Glomerular endothelial cell (primary cell): Measurements from ENCODE around the gene GAB3. TPM values are rescaled to one million over a fixed set of nuclear protein-coding genes. Genes with fewer than 3 reads are reported as not detected.
"Not testable (repeated sequence)": the region's sequence is repeated elsewhere in the genome, so short reads cannot be mapped to it uniquely, and the experiment has no call there.

Experiments
- DNase-seq: peaks from one replicate; pipeline ENCODE4 v3.0.0-alpha.2; 2011; ENCODE audit warnings: low read depth, low spot score; ENCODE audit errors: extremely low read depth
- total RNA-seq: library from RNA; depleted of rRNA; stranded (reverse); fragments of >200 nt; gene quantifications from 2 replicates; pipeline ENCODE4 v1.2.3, GENCODE V29; 2015

Gene GAB3
- total RNA-seq, 1 donor from 2014 or later, result 8.0 TPM

DNA sequence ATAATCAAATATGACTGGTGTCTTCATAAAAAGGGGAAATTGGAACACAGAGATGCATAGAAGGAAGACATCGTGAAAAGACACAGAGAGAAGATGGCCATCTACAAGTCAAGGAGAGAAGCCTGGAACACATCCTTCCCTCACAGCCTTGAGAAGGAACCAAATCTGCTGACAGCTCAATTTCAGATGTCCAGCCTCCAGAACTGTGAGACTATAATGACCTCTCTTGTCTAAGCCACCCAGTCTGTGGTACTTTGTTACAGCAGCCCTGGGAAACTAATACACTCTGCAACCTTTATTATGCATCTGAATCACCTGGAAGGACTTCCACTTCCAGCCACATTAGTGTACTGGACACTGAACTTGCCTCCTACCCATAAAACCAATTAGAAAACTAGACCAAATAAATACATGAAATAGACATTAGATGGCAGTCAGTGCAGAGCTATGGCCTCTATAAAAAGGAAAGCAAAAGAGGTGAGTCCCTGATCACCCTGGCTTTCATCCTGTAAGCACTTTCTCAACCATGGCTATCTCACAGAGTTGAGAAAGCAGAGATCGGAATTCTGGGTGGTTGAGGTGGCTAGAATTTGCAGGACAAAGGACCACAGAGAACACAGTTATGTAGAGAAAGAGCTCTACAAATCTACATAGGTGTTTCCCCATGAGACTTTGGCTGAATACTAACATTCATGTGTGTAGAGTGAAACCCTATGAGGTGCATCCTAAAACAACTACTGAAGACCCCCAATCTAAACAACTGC, 25.7 kb downstream of the GAB3 start:
- DNase-seq, result no peak

DNA sequence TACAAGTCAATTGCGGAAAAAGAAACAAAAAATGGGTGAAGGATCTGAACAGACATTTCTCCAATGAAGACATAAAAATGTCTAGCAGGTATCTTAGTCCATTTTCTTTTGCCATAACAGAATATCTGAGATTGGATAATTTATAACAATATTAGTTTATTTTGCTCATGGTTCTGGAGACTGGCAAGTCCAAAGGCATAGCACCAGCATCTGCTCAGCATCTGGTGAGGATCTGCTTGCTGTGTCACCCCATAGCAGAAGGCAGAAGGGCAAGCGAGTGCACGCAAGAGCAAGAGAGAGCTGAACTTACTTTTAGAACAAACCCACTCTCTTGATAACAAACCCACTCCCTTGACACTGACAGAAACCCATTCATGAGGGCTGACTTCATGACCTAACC, 29.7 kb downstream of the GAB3 start:
- no peak for DNase-seq

DNA sequence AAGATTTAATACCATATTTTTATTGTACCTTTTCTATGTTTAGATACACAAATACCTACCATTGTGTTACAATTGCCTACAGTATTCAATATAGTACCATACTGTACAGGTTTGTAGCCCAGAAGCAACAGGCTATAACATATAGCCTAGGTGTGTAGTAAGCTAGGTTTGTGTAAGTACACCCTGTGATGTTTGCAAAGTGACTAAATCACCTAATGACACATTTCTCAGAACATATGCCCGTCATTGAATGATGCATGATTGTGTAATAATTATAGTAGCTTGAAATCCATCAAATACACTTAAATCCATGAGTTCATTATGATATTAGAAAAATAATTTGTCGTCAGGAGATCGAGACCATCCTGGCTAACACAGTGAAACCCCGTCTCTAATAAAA, 30.8 kb downstream of the GAB3 start:
- DNase-seq, result no peak

DNA sequence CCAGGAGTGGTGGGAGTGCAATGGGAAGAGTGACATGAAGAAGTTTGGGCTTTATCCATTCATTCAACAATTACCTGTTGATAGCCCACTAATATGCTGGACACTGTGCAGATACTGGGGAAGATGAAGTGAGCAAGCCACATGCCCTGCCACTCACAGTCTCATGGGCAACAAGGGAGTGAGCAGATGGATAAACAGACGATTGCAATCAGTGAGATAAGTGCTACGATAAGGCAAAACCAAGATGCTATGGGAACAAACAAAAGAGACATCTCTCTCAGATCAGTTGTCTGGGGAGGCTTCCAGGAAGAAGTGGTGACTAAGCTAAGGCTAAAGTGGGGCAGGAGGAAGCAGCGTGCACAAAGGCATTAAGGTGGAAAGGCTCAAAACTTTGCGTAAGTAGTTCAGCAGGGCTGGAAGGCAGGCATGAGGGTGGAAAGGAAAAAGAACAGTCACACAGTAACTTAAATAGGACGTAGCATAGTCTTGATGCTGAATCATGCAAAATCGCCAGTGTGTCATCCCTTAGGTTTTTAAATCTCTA, 31.7 kb downstream of the GAB3 start:
- DNase-seq, result no peak

DNA sequence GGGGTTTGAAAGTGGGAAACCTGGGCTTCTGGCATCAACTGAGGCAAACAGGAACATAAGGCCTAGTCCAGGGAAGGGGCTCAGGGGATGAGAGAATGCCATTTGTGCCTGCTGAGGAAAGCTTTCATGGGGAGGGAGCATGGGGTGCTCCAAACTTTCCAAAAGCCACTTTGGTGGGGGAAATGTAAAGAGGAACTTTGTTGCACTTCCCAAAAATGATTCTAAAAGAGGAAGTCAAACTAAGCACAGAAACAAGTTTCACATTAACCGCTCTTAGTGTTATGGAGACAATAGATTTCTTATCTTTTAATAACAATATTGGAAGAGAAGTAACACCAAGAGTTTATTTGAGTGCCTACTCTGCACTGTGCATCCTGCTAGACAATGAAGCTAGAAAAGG, 32.3 kb downstream of the GAB3 start:
- no peak for DNase-seq

DNA sequence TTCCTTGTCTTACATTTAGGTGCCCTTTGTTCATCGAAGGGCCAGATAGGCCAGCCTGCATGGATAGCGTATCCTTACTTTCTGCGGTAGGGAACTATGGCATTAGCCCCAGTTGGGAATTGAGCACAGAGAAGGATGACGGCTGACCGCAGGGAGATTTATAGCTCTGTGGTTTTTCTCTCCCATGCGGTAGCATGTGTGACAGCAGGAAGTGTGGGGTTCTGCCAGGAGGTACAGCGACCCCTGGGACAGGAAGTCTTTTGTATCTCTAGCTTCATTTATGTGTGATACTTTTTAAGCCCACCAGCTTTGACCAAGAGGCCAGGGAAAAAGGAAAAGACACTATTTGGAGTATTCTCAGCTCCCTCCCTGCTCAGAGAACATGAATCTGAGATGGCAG, 33.1 kb downstream of the GAB3 start:
- DNase-seq, result no peak

DNA sequence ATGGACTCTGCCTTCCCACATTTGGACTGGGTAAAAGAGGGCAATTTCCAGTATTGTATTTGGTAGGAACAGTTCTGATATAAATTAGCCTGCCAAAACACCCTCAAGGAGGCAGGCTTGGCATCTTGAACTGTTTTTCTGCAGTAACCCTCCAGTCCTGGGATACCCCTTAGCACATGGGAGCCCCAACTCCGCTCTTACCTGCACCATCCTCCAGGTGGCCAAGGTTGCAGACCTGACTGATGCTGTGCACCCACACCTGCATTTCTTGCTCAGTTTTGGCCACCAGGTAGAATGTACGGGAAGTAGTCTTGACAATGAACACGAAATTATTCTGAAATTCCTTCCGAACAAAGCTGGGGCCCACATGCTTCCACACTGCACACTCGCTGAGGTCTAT, 35.1 kb downstream of the GAB3 start:
- DNase-seq, result no peak

DNA sequence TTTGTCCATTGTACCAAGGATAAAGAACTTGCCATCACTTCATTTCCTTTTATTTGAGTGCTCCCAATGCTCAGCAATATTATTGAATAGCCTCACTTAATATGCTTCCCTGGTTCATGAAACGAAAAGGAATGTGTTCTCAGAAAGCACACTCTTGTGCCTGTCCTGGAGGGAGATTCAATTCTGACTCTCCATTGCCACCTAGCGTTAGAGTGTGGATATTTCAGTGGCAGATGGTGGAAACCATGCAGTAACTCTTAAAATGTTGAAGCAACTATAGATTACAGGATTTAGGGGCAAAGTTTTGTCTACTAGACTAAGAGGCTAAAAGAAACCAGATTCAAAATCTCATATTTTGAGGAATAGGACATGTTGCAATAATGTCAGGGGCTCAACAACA, 36.0 kb downstream of the GAB3 start:
- no peak for DNase-seq

DNA sequence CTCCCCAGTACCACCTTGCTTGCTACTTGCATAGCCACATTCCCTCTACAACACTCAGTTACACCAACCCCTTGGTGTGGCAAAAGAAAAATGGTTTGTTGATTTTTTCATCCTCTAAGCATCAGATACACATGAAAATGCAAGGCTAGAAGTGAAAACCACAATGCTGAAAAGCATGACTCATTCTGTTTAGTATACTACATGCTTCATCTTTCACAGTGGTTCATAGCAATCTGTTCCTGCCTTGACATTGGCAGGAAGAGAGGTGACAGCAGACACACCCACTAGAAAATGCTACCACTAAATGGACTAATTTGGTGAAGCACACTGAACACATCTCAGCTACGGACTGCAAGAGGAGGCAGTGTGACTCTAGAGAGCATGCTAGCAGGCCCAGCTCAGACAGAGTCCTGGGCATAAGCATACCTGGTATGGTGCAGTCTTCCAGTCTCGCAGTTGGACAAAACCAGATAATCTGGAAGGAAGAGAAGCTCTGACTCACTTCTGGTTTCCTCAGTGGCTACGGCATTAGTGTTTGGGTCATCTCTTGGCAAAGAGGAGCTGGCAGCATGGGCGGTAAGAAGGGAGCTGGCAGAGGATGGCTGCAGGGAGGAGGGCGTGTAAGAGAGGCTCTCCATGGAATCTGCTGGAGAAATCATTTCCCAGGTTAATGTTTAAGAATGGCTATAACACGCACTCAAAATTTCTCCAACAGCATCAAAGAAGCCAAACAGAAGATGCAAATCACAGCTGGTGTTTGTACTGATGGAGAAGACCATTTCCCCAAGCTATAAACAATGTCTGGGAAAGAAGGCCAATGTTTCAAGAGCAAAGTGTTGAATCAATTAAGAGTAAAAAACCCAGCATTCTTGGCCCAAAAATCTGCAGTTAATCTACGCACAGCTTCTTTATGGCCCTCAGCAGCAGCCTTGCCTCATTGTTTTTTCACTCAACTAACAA, 37.8 kb downstream of the GAB3 start:
- DNase-seq, result no peak

DNA sequence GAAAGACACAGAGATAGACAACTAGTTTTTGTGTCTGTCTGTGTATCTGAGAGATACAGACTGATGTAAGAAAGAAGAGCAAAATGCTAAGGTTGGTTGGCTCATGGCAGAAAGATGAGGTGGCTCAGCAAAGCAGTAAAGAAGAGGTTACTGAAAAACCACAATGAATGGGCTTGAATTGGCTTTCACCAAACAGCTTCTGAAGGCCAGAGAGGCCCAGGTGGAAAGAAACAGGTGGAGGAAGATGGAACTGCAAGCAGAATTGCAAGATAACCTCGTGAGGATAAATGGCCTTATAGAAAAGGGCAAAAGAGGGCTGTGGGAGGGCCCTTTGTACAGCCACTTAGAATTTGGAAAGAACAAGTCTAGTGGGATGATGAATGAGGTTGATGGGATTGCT, 39.6 kb downstream of the GAB3 start:
- DNase-seq, result no peak

DNA sequence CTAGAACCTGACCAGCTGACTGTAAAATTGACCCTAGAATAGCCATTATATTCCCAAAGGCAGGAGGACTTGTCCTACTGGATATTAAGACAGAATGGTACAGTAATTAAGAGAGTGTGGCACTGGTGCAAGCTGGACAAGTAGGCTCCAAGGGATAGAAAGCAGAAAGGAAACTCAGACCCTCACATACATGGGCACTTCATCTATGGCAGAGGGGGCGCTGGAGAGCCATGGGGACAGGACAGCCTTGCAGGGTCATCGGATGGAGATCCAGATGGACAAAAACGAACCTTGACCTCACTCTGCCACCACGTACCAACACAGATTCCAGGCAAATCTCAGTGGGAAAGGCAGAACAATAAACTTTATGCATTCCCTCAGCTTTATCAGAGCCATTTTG, 40.6 kb downstream of the GAB3 start:
- DNase-seq, result no peak

DNA sequence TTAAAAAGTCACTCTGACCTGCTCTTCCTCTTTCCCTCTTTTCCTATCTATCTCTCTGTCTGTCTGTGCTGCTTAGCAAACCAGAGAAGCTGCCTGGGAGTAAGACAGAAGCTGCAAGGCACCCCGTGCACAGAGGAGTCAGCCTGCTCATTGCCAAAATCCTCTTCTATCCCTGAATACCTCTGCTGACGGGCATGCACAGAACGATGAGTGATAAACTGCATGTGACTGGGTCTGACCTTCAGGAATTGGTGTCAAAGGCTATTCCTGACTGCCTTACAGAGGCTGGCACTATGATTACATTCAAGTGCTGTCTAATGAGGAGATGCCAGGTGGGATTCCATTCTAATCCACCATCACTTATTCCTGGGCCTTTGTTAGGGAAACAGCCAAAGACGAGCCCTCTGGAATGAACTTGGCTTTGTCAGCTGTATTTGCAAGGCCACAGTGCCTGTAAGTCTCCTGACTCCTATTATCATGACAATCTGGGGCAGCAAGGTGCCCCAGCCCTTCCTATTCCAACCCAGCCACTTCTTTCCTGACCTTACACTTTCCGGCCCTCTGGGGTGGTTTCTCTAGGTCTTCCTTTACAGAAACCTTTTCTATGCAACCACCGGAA, 52.1 kb downstream of the GAB3 start:
- DNase-seq, result no peak

DNA sequence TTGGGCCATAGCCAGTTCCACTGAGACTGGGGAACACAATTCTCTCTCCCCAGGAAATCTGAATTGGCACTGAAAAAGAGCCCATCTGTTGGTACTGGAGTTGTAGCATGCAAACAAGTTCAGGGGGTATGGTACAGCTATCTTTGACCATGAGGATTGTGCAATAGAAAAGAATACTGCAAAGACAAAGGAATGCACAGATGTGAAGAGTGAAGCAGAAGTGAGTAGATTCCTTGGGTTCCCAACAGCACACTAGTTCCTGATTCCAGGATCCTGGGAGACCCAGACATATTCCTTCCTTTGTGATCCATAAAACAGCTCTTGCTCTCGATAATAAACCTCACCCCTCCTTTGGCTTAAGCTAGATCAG, 54.2 kb downstream of the GAB3 start:
- no peak for DNase-seq

DNA sequence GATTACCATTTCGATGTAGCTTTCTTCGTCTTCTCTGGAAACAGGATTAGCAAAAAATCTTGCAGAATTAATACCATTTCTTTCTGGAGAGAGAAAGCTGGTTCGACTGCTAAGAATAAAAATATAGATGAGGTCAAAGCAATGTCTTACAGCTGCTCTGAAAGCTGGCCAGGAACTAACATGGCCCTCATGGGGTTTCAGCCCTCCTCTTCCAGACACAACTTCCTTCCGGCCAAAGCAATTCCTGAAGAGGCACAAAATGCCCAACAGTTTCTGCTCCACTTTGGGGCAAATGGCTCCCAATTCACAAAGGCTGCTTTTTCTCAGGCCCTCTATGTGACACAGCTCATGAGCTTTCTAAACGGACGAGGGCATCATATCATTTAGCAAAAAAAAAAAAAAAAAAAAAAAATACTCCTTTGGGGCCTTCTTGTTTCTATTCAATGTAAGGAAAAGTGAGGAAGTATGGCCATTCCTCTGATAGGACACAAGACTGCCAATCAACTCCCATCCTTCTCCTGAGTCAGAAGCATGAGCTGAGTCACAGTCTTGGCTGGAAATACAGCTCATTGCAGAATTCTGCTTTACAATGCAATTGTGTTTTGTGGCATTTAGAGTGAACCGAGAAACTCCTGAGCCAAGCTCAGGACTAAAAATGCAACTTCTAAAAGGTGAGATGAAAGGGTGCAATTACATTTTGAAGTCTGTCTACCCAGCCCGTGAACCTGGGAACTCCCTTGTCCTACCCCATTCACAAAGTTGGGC, 54.8 kb downstream of the GAB3 start:
- DNase-seq, result no peak

DNA sequence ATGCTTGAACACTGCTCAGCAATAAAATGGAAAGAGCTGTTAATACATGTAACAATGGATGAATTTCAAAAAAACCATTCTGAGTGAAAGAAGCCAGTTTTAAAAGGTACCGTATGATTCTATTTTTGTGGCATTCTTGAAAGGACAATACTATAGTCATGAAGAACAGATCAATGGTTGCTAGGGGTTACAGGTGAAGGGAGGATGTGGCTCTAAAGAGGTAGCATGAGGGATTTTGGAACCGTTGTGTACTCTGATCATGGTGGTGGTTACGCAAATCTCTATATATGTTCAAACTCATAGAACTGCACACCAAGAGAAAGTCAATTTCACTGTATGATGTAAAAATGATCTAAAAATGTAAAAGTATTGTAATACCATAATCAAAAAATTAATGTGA, 57.5 kb downstream of the GAB3 start:
- no peak for DNase-seq

DNA sequence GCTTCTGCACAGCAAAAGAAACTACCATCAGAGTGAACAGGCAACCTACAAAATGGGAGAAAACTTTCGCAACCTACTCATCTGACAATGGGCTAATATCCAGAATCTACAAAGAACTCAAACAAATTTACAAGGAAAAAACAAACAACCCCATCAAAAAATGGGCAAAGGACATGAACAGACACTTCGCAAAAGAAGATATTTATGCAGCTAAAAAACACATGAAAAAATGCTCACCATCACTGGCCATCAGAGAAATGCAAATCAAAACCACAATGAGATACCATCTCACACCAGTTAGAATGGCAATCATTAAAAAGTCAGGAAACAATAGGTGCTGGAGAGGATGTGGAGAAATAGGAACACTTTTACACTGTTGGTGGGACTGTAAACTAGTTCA, 60.4 kb downstream of the GAB3 start:
- DNase-seq, result not testable (repeated sequence)

DNA sequence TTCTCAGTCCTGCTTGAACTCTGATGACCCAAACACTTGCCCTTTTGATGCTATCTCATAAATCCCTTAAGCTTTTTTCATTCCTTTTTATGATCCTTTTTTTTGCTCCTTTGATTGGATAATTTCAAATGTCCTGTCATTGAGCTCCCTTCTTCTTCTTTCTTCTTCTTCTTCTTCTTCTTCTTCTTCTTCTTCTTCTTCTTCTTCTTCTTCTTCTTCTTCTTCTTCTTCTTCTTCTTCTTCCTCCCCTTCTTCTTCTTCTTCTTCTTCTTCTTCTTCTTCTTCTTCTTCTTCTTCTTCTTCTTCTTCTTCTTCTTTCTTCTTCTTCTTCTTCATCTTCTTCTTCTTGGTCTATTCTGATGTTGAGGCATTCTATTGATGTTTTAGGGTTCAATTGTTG, 78.8 kb downstream of the GAB3 start:
- DNase-seq, result not testable (repeated sequence)

DNA sequence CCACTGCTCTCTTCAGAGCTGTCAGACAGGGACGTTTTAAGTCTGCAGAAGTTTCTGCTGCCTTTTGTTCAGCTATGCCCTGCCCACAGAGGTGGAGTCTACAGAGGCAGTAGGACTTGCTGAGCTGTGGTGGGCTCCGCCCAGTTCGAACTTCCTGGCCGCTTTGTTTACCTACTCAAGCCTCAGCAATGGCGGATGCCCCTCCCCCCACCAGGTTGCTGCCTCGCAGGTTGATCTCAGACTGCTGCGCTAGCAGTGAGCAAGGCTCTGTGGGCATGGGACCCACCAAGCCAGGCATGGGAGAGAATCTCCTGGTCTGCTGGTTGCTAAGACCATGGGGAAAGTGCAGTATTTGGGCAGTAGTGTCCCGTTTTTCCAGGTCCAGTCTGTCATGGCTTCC, 80.0 kb downstream of the GAB3 start:
- not testable (repeated sequence) for DNase-seq

DNA sequence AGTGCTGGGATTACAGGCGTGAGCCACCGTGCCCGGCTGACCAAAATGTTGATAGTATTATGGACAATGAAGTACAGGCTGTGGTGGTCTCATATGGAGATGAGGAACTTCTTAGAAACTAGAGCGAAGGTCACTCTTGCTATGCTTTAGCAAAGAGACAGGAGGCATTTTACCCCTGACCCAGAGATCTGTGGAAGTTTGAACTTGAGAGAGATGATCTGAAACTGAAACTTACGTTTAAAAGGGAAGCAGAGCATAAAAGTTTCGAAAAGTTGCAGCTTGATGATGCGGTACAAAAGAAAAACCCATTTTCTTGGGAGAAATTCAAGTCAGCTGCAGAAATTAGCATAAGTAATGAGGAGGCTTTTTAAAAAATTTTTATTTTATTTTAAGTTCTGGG, 89.0 kb downstream of the GAB3 start:
- no peak for DNase-seq

DNA sequence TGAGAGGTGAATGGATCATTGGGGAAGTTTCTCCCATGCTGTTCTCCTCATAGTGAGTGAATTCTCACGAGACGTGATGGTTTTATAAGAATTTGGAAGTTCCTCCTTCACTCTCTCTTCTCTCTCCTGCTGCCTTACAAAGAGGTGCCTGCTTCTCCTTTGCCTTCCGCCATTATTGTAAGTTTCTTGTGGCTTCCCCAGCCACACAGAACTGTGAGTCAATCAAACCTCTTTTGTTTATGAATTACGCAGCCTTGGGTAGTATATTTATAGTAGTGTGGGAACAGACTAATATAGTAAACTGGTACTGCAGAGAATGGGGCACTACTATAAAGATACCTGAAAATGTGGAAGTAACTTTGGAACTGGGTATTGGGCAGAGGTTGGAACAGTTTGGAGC, 89.7 kb downstream of the GAB3 start:
- no peak for DNase-seq

DNA sequence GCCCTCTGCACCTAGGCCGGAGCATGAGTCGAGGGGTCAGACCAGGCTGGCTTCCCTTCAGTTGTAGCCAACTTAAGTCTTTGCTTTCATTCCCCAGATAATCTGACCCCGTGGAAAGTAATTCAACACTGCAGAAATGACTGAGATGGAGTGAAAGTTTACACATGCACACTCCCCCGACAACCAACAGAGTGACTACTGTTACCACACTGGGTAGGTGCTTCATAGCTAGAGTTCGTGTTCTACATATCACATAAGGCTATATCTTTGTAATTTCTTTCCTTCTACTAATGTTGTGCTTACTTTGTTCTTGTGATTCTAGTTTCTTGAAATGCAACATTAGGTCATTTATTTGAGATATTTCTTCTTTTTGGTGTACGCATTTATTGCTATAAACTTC, 90.3 kb downstream of the GAB3 start:
- DNase-seq, result no peak
